Frontal cortex (tissue), 4 donors: ENCODE data around the gene KCNF1. TPM values are rescaled to one million over a fixed set of nuclear protein-coding genes. Genes with fewer than 3 reads are reported as not detected.

ENCODE experiments used
- DNase-seq, 2 donors: peaks; one replicate each; pipeline ENCODE4 v3.0.0; 2012; ENCODE audit warnings: low spot score in 2 of 2
- FAIRE-seq: peaks from 2 replicates; lab custom pipeline; 2012; peaks lifted over from hg19 to GRCh38; lab: Jason Lieb, UNC
- total RNA-seq: library from RNA; depleted of rRNA; stranded (reverse); fragments of >200 nt; gene quantifications from one replicate; pipeline ENCODE4 v1.2.3, GENCODE V29; 2014
- donor health status: control.
- donor health status: control.
- donor health status: control.

The KCNF1 gene
- total RNA-seq, 1 donor from 2014 or later = 20.0 TPM

DNA sequence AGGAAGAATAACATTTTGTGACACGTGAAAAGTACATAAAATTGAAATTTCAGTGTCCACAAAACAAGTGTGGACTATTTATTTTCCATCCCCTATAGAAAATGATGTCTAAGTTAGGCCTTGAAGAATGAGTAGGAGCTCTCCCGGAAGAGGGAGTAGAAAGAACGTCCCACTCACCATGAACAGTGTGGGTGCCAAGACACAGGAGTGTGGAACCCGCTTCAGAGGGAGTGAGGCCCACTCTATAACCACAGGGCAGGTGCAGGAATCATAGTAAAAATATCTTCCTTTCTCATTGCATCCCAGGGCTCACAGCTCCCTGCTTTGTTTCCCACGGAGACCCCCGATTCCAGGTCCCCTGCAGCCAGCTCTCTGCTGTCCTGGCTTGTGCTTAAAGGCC lies 5.2 kb downstream of the KCNF1 start:
- DNase-seq (no peak), FAIRE-seq (no peak)

DNA sequence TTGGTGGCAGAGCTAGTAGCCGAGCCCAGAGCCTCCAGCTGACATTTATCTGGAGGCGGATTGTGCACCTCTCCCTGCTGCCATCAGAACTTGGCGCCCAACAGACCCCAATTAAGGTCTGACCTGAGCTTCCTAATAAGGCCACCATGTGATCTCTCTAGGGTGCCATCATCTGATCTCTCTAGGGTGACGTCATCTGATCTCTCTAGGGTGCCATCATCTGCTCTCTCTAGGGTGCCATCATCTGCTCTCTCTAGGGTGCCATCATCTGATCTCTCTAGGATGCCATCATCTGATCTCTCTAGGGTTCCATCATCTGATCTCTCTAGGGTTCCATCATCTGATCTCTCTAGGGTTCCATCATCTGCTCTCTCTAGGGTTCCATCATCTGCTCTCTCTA lies 6.2 kb downstream of the KCNF1 start:
- FAIRE-seq (no peak), DNase-seq (no peak)

DNA sequence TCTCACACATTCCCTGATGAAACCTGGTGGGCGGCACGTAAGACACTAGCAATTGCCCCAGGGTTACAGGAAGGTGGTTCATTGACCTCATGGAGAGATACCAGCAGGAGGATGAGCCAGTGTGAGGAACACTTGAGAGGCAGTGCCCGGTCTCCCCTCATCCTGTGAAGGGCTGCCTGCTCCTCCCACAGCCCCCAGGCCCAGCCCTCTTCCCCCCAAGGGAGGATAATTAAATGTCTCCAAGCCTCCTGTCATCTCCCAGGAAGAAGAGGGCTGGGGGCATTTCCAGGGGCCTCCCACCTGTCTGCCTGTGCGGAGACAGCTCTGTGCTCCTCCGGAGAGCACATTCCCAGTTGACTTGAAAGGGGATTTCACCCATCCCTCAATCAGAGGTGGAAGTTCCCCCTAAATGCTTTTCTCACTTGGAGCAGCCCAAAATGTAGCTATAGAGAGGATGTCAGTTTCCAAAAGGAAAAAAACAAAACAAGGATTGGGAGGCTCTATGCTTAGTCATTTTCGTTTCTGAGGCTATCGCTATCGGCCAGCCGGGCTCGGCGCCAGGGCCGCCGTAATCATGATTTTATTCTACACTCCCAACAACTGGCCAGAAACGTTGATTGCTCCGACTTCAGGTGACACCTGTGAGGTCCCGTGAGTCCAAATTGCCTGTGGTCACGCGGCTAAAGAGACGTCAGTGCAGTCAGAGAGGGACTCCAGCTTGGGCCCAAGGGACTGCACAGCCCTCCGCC lies 7.1 kb downstream of the KCNF1 start:
- no peak for DNase-seq
- no peak for FAIRE-seq

DNA sequence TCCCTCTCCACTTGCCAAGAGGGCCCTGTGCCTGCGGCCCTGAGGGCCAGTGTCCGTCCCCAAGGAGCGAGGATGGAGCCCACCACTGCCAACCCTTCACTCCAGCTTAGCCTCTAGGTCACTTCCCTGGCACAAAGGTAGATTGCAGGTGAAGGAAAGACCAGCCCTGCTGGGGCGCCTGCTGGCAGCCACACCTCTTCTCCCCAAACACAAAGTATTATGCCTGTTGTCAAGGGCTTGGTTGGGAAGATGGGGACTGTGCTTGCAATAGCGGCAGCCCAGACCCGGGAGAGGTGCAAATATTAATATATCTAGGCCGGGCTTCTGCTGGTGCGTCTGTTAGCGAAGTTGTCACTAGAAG lies 7.7 kb downstream of the KCNF1 start:
- no peak for DNase-seq
- no peak for FAIRE-seq

DNA sequence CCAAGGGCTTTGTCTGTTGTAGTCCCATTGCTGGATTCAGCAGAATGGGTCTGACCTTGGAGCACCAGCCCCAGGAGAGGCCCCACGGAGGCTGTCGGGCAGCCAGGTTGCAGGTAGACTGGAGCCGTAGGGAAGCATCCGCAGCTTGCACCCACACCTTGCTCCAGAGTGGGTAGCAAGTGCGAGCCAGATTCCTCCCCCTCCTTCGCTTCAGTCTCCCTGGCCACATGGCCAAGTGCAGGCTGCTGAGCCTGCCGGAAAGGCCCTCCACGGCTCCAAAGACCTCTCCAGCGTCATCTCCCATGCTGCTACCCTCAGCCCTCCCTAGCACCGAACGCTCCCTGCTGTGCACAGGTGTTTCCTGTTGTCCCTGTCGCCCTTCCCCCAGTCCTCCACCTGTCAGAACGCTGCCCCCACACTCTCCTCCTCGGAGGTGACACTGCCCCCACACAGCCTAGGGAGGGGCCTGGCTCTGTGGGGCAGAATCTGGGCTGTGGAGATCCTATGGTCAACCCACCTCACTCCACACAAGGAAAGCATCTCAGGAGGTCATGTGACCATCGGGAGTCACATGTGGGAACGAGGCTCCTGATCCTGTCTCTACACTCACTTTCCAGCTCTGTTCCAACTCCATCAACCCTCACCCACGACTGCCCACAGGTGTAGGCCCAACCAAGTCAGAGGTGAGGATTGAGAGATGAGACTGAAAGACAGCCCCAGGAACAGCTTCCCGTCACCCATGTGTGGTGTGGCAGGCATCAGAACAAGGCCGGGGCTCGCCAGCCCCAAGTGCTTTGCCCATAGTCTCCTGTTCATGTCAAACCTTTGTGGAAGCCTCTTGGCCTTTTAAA lies 8.3 kb downstream of the KCNF1 start:
- no peak for FAIRE-seq
- no peak for DNase-seq

DNA sequence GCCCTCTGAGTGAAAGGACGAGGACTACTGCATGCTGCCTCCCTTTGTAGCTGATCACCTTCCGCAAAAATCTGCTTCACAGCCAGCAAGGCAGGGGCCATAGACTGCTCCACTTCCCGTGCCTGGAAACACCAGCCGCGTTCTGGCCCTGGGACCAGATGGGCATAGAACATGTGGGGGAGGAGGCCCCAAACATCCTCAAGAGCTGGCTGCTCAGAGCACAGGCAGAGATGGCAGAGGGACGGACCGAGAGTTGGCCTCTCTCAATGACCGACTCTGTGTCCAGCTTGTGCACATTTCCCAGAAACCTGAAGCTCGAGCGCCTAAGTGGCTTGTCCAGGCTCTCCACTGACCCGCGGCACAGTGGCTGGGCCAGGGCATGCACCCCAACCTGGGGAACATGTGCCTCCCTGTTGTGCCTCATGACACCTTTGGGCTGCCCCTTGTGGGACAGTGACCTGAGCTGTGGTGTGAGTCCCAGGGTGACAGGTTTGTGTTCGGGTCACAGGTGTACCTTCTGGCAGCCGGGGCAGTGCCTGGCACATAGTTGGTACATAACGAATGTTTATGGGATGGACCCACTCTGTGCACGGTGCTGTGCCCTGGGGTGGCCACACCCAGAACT lies 9.1 kb downstream of the KCNF1 start:
- DNase-seq = no peak
- FAIRE-seq = no peak

DNA sequence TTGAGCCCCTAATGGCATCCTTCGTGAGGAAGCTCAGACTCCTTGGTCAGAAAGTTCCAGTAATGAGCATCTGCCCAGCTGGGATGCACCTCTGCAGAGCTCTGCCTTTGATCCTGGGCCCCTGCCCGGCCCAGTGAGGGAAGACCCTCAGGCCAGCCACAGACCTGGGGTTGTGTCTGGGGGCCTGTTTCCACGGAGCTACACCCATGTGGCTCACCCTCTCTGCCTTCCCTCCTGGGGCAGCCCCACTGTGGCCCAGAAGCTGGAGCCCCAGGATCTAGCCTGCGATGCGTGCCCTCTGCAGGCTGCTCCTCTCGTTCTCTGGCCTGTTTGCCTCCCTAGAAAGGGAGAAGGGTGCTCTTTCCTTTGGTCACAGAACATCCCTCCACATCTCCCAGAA lies 9.8 kb downstream of the KCNF1 start:
- FAIRE-seq (no peak), DNase-seq (no peak)

DNA sequence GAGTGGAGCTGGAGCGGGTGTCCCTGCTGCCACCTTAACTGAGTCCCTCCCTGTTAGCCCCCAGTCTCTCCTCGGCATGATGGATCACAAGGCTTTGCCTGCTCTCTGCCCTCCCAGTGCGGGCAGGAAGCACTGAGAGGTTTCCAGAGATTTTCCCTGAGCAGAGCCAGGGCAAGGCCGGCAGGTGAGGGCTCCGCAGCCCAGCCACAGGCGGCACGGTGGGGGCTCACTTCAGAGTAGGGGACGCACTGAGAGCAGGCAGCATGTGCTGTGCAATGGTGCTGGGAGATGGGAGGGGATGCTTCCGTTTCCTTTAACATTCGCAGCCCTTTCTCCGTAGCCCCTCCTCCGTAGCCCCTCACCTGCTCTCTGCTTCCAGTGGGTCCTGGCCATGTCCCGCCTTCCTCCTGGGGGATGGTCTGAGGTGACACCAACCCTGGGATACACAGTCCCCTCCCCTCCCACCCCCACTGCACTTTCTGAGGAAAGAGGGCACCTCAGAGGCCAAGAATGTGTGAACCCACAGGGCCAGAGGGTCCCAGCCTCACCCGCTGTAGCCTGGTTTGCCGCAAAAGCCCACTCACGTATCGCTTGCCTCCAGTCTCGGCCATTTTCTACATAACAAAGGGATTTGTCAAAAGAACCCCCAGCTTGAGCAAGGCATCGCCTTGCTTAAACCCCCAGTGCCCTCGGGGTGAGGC lies 10.7 kb downstream of the KCNF1 start:
- DNase-seq = no peak
- FAIRE-seq = no peak

DNA sequence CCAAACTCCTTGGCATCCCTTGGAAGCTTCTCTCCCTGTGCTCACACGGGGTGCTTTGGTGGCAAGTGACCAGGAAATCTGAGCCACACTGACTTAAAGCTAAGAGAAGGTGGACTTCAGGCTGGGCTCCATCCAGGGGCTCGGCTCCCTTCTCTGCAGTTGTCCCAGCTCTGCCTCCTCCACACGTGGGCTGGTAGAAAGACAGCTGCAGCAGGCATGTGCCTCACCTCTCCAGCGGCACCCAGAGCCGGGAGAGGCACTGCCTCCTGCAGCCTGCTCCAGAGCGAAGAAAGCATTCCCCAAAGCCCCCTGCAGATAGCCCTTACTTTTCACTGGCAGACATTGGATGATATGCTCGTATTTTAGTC lies 11.3 kb downstream of the KCNF1 start:
- DNase-seq (no peak), FAIRE-seq (no peak)

DNA sequence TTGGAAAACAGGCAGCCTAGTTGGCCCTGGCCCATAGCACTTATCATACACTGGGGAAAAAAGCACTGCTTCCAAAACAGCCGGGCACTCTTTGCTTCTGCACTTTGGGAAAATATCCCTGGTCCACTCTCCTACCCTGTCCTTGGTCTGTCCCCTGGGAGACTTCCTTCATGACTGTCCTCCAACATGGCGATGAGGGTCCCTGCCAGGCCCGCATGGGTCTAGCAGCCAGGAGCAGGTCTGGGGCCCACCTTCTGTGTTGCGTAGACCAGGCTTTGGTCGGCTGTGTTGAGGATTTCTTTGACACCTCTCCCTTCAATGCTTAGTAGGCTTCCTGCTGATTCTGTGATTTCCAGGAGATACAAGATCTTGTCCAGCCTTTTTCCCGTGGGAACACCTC lies 12.2 kb downstream of the KCNF1 start:
- DNase-seq (no peak), FAIRE-seq (no peak)

DNA sequence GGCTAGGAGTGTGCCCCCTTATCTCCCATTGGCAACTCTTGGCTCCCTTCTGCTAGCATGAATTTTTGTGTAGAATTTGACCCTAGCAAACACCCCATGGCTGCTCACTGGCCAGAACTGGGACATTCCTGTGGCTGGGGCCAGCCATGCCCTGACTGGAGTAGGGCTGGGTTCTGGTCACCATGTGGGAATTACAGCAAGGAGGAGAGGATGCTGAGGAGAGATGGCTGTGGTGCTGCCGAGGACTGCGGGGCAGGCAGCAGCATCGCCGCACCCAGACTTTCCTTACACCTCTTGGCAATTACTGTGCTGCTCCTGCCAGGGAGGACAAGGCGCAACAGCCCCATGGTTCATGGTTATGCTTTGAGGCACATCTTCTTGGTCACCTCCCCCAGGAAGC lies 12.7 kb downstream of the KCNF1 start:
- no peak for FAIRE-seq
- no peak for DNase-seq

DNA sequence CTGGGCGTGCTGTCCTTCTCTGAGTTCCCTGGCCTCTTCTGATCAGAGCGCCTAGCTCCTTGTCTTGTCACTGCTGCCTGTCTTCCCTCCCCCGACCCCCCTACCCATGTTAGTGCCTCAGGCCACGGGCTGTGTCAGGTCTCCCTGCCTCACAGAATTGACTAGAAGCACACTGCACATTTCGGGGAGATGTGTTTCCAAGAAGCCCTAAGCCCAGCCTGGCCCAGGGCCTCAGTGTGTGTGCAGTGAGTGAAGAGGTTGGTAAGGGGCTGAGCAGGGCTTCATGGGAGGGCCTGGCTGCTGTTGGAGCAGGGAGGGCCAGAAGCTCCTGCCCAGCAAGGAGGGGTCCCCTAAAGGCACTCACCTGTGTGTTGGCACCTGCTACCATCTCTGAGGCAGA lies 13.1 kb downstream of the KCNF1 start:
- DNase-seq = no peak
- FAIRE-seq = no peak

DNA sequence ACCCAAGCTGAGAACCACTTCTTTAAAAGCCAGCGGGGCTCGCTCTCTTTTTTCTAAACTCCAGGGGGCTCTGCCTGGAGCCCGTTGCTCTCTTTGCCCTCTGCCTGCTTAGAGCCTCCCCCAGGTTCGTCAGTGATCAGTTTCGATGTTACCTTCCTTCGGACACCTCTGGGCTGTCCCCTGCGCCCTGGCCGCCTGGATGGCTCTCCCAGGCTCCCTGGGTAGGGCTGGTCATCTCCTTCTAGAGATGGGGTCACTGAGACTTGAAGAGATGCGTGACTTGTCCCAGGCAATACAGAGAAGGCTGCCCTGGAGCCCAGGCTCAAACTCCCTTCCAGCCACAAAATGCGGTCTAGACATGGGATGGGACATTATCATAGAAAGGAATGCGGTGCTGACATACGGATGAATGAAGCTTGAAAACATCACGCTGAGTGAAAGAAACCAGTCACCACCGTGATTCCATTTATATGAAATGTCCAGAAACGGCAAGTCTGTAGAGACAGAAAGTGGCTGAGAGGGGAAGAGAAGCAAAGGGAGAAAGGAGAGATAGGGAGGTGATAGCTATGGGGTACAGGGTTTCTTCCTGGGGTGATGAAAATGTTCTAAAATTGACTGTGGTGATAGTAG lies 14.6 kb downstream of the KCNF1 start:
- DNase-seq (no peak), FAIRE-seq (no peak)

DNA sequence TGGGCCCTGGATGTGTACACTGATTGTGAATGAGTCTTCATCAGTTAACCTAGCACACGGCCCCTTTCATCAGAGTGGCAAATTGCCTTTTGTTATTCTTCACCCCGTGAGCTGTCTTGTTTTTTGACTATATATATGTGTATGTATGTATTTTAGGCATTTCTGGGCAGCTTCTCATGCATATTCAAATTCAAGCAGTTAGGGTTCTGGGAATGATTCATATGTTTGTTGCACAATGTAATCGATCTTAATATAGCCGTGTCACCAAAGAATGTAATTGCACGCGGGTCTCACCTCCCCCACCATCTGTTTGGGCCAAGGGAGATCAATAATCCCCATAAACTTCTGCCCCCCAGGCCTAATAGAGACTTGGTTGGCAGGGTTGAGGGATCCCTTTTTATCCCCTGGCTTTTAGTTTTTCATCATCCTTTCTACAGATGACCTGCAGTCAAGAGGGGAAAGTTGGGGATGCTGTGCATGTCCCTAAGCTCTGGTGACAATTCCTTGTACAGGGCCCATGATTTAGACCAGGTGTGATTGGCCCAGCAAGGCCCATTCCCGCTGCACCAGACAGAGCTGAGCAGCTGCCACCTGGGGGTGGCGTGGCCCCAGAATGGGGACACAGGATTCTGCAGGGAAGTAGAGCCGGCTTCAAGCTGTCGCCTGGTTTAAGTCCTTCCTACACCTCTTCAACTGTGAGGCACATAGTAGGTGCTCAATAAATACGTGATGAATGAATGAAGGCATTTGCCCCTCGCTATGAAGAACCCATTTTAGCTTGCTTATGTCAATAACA lies 19.2 kb downstream of the KCNF1 start:
- DNase-seq (no peak), FAIRE-seq (no peak)

DNA sequence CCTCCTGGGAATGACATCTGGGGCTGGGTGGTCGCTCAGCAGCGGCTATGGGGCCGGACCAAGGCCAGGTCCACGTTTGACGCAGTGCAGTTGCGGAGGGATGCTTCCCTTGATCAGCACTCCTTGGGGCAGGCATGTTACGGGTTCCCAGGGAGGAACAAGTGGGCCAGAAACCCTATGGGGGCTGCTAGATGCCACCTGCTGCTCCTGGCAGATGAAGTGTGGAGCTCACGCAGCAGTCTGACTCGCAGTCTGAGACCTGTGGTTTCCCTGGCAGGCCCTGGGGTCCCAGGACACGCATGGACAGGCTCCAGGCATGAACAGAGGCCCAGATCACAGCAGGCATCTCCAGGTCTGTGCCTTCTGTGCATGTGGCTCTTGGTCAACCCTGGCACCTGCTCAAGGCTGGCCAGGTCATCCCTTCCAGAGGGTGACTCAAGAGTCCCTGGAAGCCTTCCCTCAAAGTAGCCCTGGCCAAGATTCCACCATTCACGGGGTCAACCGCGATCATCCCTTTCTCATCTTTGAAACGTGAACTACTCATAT lies 20.0 kb downstream of the KCNF1 start:
- FAIRE-seq (no peak), DNase-seq (no peak)

DNA sequence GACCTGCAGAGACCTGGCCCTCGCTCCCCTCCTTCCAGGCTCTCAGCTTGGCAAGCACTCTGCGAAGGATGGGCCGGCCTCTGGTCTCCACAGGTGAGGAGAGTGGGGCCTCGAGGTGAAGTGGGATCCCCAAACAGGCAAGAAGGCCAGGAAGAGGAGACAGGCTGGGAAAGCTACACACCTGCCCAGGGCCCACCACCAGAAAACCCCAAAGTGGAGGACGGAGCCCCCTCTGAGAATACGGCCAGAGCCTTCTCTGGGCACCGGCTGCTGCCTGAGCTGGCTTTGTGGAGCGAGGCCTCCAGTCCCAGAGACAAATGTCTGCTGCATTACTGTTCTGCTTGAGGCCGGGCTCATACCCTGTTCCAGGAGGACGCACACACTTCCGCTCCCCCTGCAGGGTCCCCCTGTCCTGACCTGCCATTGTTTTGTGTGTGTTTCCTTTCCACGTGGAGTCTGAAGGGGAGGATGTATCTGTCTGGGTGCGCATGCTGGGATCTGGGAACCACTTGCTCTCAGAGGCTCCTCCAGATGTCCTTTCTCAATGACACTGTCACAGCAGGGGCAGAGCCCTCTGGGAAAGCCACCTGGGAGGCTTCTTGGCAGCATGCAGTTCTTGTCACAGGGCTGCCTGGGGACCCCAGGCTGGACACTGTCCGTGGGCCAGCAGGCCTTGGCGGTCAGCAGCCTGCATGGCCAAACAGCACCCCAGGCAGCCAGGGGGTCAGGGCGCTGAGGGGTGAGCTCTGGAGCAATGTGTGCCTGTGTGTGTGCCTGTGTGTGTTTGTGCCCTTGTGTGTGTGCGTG lies 20.8 kb downstream of the KCNF1 start:
- FAIRE-seq (no peak), DNase-seq (no peak)

DNA sequence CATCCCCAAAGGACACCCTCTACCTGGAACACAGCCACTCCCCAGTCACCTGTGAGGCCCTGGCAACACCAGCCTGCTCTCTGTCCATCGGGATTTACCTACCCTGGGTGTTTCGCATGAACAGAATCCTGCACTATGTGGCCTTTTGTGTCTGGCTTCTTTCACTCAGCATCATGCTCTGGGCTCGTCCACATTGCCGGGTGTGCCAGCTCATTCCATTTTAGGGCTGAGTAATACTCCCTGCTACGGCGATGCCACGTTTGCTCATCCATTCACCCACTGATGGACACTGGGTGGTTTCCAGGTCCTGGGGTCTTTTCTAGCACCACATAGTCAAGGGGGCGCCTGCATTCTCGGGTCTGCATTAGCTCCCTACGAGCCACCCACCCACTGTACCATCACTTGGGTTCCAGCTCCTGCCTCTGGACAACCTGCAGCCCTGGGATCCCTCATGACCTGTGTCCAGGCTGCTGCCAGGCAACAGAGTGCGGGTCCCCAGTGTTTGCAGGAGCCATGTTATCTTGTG lies 22.0 kb downstream of the KCNF1 start:
- FAIRE-seq = no peak
- DNase-seq = no peak
